ENCODE results near the gene USH1G.

Gene USH1G

GRCh38 chr17:74968361-74968780 is 45.3 kb upstream of the USH1G start:
- no peak for DNase-seq (ENCODE audit: extremely low read depth, low read depth)
- TF ChIP-seq CTCF (IDR thresholded peaks at IDR 0.05; ENCODE audit: low read depth, low read length, missing control alignments), result no peak
- no peak overlapping the region for H3K4me3 ChIP-seq (replicated peaks; ENCODE audit: low read depth, low read length)

GRCh38 chr17:74964988-74965622 is 42.0 kb upstream of the USH1G start:
- H3K4me3 ChIP-seq (replicated peaks; ENCODE audit: low read depth, low read length), result no peak overlapping the region
- no peak for DNase-seq (ENCODE audit: extremely low read depth, low read depth)
- TF ChIP-seq CTCF (IDR thresholded peaks at IDR 0.05; ENCODE audit: low read depth, low read length, missing control alignments), result no peak

- DNase-seq (ENCODE audit: extremely low read depth, low read depth), result no peak
- H3K4me3 ChIP-seq (replicated peaks; ENCODE audit: low read depth, low read length), result no peak overlapping the region
- TF ChIP-seq CTCF (IDR thresholded peaks at IDR 0.05; ENCODE audit: low read depth, low read length, missing control alignments), result no peak
Measured at GRCh38 chr17:74964246-74964761, 41.2 kb upstream of the USH1G start.

GRCh38 chr17:74963656-74964055 is 40.6 kb upstream of the USH1G start:
- no peak overlapping the region for H3K4me3 ChIP-seq (replicated peaks; ENCODE audit: low read depth, low read length)
- TF ChIP-seq CTCF (IDR thresholded peaks at IDR 0.05; ENCODE audit: low read depth, low read length, missing control alignments), result no peak
- DNase-seq (ENCODE audit: extremely low read depth, low read depth), result no peak

- no peak overlapping the region for H3K4me3 ChIP-seq (replicated peaks; ENCODE audit: low read depth, low read length)
- no peak for DNase-seq (ENCODE audit: extremely low read depth, low read depth)
- no peak for TF ChIP-seq CTCF (IDR thresholded peaks at IDR 0.05; ENCODE audit: low read depth, low read length, missing control alignments)
Measured at GRCh38 chr17:74962622-74963394, 39.8 kb upstream of the USH1G start.

- DNase-seq (ENCODE audit: extremely low read depth, low read depth), result peak; percentile 48
- H3K4me3 ChIP-seq (replicated peaks; ENCODE audit: low read depth, low read length), result no peak overlapping the region
- TF ChIP-seq CTCF (IDR thresholded peaks at IDR 0.05; ENCODE audit: low read depth, low read length, missing control alignments), result peak; percentile 64
Measured at GRCh38 chr17:74961657-74962350, 38.7 kb upstream of the USH1G start.
